ENCODE measurements around the gene RALY.

The RALY gene

DNA sequence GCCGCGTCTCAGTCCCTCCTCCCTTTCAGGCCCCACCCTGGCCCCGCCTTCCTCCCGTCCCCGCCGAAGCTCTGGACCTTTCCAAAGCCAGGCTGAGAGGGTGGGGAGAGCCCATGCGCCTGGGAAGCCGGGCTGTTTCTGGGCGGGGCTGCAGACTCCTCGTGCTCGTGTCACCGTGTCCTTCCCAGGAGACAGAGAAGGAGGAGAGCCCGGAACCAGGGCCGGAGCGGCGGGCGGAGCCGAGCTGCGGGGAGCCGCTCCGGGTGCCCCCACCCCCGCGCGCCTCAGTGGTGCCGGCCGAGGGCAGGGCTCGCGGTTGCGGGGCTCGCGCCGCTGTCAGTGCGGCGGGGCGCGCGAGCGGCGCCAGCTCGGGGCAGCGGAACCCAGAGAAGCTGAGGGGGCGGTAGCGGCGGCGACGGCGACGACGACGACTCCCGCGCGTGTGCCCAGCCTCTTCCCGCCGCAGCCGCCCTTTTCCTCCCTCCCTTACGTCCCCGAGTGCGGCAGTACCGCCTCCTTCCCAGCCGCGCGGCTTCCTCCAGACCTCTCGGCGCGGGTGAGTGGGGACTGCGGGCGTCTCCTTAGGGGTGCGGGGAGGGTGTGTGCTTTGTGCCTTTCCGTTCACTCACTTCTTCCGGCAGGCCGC is at the start of gene RALY:
TSS of gene RALY (plus strand) at position 336 of the 646 bp plus-strand sequence. CDS start 78,164 bp downstream, outside the sequence.
- no peak for DNase-seq

DNA sequence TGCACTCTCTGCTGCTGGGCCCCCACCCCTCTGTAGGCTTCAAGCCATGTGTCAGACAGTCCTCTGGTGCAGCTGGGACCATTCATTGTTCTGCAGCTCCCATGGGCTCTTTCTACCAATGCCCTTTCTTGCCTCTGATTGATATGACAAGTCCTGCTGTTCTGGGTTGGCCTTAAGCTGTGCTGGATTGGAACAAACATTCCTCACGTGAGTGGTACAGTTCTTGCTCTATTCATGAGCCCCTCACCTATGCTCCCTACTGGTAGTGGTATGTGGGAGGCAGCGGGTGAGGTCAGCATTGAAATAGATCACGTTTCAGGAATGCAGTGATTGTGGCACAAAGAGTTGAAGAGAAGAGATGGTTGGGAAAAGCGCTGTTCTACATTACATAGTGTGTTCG is 48.8 kb upstream of the RALY start:
- no peak for DNase-seq

GRCh38 chr20:33945391-33946081 is 48.2 kb upstream of the RALY start:
- DNase-seq: no peak

DNA sequence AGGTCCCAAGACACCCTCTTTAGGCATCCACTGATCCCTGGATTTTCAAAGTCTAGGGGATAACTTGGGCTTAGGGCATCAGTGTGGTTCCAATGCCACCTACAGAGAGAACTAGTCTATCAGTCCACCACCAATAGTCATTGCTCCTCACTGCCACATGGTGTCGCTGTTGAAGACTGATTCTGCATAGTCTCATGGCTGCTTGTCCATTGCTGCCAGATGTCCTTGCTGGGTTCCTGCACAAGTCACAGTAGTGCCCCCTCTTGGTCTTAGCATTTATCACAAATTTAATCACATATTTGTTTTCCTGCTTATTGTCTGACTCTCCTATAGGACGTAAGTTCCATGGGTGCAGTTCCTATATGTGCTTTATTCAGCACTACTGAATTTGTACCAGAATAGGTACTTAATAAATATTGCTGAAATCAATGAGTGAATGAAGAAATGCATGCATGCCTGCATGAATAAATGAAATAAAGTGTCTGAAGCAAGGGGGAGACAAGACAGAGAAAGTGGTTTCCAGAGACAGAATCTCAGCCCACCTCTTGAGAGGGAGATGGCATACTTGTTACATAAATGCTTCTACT is 45.9 kb upstream of the RALY start:
- no peak for DNase-seq

DNA sequence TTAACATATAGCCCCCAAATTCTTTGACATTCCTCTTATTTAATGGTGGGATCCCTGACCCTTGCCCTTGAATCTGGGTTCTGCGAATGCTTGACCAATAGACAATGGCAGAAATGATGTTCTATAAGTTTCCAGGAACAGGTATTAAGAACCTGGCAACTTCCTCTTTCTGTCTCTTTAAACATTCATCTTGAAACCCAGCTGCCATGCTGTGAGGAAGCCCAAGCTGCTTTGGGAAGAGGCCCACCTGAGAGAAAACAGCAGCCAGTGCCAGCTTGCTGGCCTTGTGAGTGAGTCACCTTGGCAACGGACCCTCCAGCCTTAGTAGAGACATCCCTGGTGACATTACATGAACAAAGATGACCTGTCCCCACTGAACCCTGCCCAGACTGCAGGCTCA is 45.2 kb upstream of the RALY start:
- no peak for DNase-seq

DNA sequence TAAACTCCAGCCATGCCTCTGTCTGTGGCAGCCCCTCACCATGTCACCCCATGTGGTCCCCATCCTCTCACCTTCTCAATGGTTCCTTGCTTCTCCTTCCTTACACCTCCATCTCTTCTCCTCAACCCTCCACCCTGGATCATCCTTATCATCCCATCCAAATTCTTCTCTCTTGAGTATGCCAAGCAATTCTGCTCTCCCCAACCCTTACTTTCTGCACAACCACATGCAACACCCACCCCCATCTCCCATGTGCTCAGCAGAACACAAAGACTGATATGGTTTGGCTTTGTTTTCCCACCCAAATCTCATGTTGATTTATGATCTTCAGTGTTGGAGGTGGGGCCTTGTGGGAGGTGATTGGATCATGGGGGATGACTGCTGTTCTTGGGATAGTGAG is 42.5 kb upstream of the RALY start:
- no peak for DNase-seq

GRCh38 chr20:33954504-33954903 is 39.2 kb upstream of the RALY start:
- no peak for DNase-seq

- no peak for DNase-seq
Measured at GRCh38 chr20:33963751-33964150, 30.0 kb upstream of the RALY start.

DNA sequence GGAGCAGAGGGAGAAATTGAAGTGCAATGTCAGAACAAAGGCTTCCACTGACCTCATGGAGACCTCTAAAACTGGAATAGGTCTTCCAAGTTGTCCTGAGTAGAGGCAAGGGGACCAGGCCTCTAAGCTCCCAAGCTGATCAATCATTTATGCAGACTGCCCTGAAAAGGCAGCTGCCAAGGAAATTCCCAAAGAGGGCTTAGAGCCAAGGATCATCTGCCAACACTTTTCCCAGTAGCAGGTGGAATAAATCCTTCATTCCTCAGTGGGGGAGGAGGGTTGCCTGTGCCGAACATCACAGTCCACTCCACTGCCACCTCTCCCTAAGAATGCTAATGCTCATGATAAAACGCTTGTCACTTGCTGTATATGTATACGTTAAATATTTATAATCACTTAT is 29.3 kb upstream of the RALY start:
- DNase-seq: no peak

DNA sequence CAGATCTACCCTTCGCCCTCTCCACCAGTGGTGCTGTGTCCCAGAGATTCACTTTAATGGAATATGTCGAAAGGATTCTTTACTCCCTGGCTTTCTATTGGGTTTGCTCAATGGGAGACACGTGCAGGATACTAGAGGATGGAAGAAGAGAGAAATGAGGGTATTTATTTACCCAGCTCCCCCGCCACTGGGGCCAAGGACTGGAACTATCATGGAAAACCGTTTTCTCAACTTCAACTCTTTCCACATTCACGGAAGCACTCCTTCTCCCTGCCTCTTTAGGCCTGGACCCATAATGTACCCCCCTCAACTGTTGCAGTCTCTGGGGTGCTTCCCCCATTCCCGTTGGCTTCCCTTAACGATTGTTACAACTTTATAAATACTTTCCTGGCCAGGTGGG is 26.6 kb upstream of the RALY start:
- no peak for DNase-seq

GRCh38 chr20:33969563-33969962 is 24.1 kb upstream of the RALY start:
- no peak for DNase-seq

- DNase-seq: no peak
Measured at GRCh38 chr20:33970229-33970628, 23.5 kb upstream of the RALY start.

DNA sequence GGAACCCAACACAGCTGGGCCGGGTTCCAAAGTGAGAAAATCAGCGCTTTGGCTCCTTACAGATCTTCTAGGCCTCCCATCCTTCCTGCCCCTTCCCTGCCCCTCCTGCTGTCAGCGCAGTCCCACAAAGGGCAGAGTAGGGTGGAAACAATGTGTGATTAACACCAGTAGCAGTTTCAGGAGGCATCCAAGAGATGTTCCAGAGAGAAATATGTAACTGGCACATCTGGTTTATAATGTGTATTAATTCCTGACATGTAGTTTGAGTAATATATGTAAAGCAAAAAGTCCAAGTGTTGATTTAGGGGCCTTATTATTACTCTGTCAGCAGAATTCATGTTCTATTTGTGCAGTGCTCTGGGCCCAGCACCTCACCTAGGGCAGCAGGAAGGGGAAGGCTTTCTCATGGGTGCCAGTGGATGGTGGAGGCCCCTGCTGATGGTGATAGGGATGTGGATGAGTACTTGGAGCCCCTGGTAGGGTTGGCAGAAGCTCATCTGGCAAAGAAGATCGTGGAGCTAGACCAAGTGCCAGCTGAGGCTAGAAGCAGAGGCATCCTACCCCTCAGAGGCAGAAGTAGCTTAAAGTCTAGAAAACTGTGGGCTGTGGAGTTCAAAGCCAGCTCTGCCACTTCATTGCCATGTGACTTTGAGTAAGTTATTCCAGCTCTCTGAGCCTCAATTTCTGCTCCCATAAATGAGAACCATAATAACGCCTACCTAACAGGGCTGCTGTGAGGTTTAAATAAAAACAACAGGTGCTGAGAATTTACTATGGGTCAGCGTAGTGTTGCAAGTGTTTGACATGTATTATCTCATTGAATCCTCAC is 22.4 kb upstream of the RALY start:
- DNase-seq: no peak

GRCh38 chr20:33976959-33977358 is 16.8 kb upstream of the RALY start:
- DNase-seq: no peak

DNA sequence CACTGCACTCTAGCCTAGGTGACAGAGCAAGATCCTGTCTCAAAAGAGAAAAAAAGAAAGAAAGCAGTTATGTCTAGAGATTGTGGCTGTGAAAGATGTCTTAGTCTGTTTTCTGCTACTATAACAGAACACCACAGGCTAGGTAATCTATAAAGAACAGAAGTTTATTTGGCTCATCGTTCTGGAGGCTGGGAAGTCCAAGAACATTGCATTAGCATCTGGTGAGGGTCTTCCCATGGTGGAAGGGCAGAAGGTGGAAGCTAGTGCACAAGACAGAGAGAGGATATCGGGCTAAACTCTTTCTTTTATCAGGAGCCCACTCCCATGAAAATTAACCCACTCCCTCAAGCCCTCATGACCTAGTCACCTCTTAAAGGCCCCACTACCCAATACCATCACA is 16.2 kb upstream of the RALY start:
- DNase-seq: no peak

DNA sequence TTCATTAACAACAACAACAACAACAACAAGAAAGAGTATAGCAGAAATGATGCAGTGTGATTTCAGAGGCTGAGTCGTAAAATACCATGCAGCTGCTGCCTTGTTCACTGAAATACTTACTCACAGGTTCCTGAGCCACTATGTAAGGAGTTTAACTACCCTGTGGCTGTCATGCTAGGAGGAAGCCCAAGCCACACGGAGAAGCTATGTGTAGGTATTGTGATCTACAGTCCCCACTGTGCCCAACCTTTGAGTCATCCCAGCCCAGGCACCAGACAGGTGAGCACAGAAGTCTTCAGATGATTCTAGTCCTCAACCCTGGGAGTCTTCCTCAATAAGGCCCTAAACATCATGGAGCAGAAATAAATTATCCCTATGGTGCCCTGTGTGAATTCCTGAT is 14.6 kb upstream of the RALY start:
- DNase-seq: no peak

GRCh38 chr20:33981347-33981746 is 12.4 kb upstream of the RALY start:
- no peak for DNase-seq

GRCh38 chr20:33981964-33982363 is 11.7 kb upstream of the RALY start:
- no peak for DNase-seq

DNA sequence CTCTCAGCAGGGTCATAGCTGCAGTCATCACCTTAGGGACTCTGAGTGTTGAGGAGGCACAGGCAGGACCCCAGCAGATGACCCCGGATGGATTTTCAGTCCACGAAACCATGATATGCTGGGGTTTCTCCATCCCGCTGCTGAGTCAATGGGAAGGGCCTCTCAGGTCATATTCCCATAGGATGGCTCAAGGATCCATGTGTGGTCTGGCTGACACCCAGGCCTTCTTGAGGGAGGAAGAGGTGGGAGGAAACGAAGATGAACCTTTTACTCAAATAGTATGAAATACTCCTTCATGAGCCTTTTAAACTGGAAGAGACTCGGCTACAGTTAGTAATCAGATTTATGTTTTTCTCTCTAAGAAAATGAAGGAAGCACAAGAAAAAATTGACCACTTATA is 10.3 kb upstream of the RALY start:
- no peak for DNase-seq

DNA sequence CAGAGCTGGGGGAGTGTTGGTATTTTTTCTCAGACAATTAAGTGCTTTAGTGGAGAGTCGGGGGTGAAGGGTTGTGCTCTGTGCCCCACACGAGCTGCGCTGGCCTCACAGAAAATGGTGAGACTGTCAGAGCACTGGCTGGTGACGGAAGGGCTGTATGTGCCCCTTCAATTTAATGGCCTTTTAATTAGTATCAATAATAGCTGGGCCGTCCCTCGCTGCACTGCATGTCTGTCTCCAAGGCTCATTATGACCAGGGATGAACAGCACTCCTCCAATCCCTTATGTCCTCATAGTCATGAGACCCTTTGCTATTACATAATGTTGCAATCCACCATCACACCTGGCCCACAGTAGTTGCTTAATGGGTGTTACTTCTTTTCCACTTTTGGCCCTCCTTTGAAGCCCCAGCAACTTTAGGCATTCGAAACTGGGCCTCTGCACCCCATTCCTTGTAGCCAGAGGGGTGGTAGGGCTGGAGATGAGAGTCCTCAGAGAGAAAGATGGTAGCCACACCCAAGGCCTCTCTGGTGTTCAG is 9.5 kb upstream of the RALY start:
- no peak for DNase-seq

- no peak for DNase-seq
Measured at GRCh38 chr20:33985280-33985679, 8.4 kb upstream of the RALY start.

DNA sequence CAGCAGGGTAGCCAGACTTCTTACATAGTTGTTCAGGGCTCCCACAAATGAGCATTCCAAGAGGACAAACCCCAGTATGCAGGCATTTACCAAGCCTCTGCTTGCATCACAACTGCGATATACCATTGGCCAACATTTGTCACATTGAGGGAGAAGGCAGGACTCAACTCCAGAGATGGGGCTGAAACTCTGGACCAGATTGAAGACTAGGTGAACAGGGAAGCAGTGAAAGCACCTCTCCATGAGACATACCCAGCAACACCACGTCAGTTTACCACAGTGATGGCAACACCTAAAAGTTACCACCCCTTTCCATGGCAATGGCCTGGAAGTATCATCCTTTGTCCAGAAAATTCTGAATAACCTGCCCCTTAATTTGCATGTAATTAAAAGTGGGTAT is 7.9 kb upstream of the RALY start:
- no peak for DNase-seq

DNA sequence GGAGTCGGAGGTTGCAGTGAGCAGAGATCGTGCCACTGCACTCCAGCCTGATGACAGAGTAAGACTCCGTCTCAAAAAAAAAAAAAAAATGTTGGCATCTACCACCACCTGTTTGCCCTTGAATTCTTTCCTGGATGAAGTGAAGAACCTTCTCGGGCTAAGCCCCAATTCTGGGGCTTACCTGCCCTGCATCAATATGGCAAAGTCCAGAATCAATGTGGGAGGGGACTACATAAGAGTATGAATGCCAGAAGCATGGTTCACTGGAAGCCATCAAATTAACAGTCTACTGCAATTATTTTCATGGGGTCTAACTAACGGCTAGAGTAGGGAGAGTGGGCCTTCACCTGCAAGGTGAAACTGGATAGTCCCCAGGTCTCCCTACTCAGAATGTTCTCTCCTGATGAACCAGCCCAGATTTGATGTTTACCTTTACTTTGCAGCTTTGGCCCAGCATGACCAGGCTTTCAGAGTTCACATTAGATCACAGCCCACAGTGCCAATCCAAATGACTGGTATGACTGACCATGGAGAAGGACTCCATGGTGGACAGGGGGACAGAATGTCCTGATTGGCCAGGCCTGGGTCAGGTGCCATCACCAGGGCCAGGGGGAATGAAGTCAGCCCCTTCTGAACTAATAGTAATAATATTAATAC is 7.0 kb upstream of the RALY start:
- DNase-seq: no peak
